ENCODE measurements around the gene PLK3. TPM values are rescaled to one million over a fixed set of nuclear protein-coding genes. Genes with fewer than 3 reads are reported as not detected.

The PLK3 gene
- total and polyA plus RNA-seq, 9 of the 15 experiments (the other 6 are each of a cell fraction or from before 2014, with no cell fraction given) = 0.52 to 22.7 (median 11.0) TPM

DNA sequence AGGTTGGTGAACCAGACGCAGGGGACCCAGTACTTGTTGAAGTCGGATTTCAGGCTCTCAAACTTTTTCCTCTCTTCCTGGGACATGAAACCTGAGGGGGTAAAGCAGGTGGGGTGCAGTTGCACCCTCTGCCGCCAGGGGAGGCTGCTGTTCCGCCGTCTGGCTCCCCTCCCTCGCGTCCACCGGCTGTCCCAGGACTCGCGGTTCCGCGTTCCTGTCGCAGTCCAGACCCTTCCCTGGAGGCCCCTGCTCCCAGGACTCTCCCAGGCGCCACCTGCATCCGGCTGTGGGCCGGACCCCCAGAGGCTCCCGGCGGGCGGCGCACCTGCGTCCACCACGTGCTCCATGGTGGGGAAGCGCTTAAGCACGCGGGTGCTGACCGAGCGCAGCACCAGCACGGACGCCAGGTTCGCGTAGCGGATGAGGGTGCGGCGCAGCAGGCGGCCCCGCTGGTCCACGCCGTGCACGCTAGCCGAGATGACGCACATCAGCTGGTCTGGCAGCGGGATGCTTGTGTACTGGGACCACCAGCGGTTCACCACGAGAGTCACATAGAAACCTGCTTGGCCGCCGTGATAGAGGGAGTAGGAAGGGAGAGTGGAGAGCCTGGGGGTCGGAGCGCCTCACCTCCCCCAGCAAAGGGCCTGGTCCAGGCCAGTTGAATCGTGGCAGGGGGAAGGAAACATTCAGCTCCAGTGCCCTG is 13.9 kb upstream of the PLK3 start (continued):
- TF ChIP-seq MED1 (CRISPR knock-in tag; IDR thresholded peaks at IDR 0.05; ENCODE audit: borderline replicate concordance) (no peak), XRCC3 (IDR thresholded peaks at IDR 0.05) (no peak), ZBTB7A (IDR thresholded peaks at IDR 0.05; ENCODE audit: borderline replicate concordance, control insufficient read depth, low read depth, low read length) (peak; percentile 23; the same call in 1 of the 2 replicates), ZNF764 (CRISPR knock-in tag; IDR thresholded peaks at IDR 0.05; ENCODE audit: low read depth) (peak; percentile 94)
- TF ChIP-seq, protein P1, sequence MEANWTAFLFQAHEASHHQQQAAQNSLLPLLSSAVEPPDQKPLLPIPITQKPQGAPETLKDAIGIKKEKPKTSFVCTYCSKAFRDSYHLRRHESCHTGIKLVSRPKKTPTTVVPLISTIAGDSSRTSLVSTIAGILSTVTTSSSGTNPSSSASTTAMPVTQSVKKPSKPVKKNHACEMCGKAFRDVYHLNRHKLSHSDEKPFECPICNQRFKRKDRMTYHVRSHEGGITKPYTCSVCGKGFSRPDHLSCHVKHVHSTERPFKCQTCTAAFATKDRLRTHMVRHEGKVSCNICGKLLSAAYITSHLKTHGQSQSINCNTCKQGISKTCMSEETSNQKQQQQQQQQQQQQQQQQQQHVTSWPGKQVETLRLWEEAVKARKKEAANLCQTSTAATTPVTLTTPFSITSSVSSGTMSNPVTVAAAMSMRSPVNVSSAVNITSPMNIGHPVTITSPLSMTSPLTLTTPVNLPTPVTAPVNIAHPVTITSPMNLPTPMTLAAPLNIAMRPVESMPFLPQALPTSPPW (CRISPR knock-in tag; IDR thresholded peaks at IDR 0.05) = peak; percentile 40
- TF ChIP-seq, protein P2, sequence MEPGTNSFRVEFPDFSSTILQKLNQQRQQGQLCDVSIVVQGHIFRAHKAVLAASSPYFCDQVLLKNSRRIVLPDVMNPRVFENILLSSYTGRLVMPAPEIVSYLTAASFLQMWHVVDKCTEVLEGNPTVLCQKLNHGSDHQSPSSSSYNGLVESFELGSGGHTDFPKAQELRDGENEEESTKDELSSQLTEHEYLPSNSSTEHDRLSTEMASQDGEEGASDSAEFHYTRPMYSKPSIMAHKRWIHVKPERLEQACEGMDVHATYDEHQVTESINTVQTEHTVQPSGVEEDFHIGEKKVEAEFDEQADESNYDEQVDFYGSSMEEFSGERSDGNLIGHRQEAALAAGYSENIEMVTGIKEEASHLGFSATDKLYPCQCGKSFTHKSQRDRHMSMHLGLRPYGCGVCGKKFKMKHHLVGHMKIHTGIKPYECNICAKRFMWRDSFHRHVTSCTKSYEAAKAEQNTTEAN (CRISPR knock-in tag; IDR thresholded peaks at IDR 0.05) = no peak
- TF ChIP-seq, protein P3, sequence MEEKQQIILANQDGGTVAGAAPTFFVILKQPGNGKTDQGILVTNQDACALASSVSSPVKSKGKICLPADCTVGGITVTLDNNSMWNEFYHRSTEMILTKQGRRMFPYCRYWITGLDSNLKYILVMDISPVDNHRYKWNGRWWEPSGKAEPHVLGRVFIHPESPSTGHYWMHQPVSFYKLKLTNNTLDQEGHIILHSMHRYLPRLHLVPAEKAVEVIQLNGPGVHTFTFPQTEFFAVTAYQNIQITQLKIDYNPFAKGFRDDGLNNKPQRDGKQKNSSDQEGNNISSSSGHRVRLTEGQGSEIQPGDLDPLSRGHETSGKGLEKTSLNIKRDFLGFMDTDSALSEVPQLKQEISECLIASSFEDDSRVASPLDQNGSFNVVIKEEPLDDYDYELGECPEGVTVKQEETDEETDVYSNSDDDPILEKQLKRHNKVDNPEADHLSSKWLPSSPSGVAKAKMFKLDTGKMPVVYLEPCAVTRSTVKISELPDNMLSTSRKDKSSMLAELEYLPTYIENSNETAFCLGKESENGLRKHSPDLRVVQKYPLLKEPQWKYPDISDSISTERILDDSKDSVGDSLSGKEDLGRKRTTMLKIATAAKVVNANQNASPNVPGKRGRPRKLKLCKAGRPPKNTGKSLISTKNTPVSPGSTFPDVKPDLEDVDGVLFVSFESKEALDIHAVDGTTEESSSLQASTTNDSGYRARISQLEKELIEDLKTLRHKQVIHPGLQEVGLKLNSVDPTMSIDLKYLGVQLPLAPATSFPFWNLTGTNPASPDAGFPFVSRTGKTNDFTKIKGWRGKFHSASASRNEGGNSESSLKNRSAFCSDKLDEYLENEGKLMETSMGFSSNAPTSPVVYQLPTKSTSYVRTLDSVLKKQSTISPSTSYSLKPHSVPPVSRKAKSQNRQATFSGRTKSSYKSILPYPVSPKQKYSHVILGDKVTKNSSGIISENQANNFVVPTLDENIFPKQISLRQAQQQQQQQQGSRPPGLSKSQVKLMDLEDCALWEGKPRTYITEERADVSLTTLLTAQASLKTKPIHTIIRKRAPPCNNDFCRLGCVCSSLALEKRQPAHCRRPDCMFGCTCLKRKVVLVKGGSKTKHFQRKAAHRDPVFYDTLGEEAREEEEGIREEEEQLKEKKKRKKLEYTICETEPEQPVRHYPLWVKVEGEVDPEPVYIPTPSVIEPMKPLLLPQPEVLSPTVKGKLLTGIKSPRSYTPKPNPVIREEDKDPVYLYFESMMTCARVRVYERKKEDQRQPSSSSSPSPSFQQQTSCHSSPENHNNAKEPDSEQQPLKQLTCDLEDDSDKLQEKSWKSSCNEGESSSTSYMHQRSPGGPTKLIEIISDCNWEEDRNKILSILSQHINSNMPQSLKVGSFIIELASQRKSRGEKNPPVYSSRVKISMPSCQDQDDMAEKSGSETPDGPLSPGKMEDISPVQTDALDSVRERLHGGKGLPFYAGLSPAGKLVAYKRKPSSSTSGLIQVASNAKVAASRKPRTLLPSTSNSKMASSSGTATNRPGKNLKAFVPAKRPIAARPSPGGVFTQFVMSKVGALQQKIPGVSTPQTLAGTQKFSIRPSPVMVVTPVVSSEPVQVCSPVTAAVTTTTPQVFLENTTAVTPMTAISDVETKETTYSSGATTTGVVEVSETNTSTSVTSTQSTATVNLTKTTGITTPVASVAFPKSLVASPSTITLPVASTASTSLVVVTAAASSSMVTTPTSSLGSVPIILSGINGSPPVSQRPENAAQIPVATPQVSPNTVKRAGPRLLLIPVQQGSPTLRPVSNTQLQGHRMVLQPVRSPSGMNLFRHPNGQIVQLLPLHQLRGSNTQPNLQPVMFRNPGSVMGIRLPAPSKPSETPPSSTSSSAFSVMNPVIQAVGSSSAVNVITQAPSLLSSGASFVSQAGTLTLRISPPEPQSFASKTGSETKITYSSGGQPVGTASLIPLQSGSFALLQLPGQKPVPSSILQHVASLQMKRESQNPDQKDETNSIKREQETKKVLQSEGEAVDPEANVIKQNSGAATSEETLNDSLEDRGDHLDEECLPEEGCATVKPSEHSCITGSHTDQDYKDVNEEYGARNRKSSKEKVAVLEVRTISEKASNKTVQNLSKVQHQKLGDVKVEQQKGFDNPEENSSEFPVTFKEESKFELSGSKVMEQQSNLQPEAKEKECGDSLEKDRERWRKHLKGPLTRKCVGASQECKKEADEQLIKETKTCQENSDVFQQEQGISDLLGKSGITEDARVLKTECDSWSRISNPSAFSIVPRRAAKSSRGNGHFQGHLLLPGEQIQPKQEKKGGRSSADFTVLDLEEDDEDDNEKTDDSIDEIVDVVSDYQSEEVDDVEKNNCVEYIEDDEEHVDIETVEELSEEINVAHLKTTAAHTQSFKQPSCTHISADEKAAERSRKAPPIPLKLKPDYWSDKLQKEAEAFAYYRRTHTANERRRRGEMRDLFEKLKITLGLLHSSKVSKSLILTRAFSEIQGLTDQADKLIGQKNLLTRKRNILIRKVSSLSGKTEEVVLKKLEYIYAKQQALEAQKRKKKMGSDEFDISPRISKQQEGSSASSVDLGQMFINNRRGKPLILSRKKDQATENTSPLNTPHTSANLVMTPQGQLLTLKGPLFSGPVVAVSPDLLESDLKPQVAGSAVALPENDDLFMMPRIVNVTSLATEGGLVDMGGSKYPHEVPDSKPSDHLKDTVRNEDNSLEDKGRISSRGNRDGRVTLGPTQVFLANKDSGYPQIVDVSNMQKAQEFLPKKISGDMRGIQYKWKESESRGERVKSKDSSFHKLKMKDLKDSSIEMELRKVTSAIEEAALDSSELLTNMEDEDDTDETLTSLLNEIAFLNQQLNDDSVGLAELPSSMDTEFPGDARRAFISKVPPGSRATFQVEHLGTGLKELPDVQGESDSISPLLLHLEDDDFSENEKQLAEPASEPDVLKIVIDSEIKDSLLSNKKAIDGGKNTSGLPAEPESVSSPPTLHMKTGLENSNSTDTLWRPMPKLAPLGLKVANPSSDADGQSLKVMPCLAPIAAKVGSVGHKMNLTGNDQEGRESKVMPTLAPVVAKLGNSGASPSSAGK (IDR thresholded peaks at IDR 0.05) = peak; percentile 44; the same call in 1 of the 2 replicates
- TF ChIP-seq, protein P4, sequence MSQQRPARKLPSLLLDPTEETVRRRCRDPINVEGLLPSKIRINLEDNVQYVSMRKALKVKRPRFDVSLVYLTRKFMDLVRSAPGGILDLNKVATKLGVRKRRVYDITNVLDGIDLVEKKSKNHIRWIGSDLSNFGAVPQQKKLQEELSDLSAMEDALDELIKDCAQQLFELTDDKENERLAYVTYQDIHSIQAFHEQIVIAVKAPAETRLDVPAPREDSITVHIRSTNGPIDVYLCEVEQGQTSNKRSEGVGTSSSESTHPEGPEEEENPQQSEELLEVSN (IDR thresholded peaks at IDR 0.05; ENCODE audit: borderline replicate concordance in 1 of 2, extremely low read depth in 1 of 2, insufficient read depth in 1 of 2, insufficient read length in 1 of 2, low read depth in 1 of 2, low read length in 1 of 2, poor library complexity in 1 of 2, severe bottlenecking in 1 of 2) = peak; percentile 38 to 40
